OCI-LY7 (cell line): ENCODE measurements around the gene SPTBN4. TPM values are rescaled to one million over a fixed set of nuclear protein-coding genes. Genes with fewer than 3 reads are reported as not detected.
A peak's percentile ranks its signal among the peaks of the same experiment; 100 is the strongest.

Experiments used
- BruUV-seq: library from RNA; stranded (reverse); fragments of 400-500 nt; replicated peaks from 2 replicates; lab custom pipeline; 2021; lab: Mats Ljungman, UMichigan
- CTCF ChIA-PET: fragments of 300-600 bp; sonication (Branson Sonifier 250); formaldehyde crosslinking; loops from one replicate; lab custom pipeline; 2022; ENCODE audit warnings: antibody characterized with exemption; ENCODE audit not compliant: unreplicated experiment; lab: Charles Lee
- POLR2A ChIA-PET: fragments of 300-600 bp; sonication (Branson Sonifier 250); formaldehyde crosslinking; loops from one replicate; lab custom pipeline; 2022; ENCODE audit warnings: antibody characterized with exemption; lab: Charles Lee
- DNase-seq: peaks from one replicate; pipeline ENCODE4 v3.0.0-alpha.2; 2015; ENCODE audit warnings: low spot score
- H2AFZ ChIP-seq: fragments of 200-600 bp; sonication (generic), shearing (Covaris generic); 2 replicates; pipeline ENCODE4 v1.6.1; 2014; ENCODE audit warnings: mild to moderate bottlenecking, antibody characterized with exemption, low read length, moderate library complexity
- H3K27ac ChIP-seq: fragments of 200-600 bp; sonication (generic); 2 replicates; pipeline ENCODE4 v1.5.1; 2014; ENCODE audit warnings: mixed run types, low read depth, mild to moderate bottlenecking, moderate library complexity, low read length, inconsistent platforms; ENCODE audit not compliant: poor library complexity, severe bottlenecking
- H3K36me3 ChIP-seq: fragments of 200-600 bp; sonication (generic); 2 replicates; pipeline ENCODE4 v1.6.1; 2014; ENCODE audit warnings: mild to moderate bottlenecking, antibody characterized with exemption, low read length, moderate library complexity, mixed read lengths; ENCODE audit not compliant: insufficient read depth
- H3K4me1 ChIP-seq: fragments of 200-600 bp; sonication (generic); 2 replicates; pipeline ENCODE4 v1.5.1; 2014; ENCODE audit warnings: mild to moderate bottlenecking, low read length; ENCODE audit not compliant: insufficient read depth, poor library complexity, severe bottlenecking
- H3K4me2 ChIP-seq: fragments of 200-600 bp; sonication (generic); 2 replicates; pipeline ENCODE4 v1.6.1; 2014; ENCODE audit warnings: mild to moderate bottlenecking, low read length
- H3K4me3 ChIP-seq: fragments of 200-600 bp; sonication (generic); 2 replicates; pipeline ENCODE4 v1.5.1; 2014; ENCODE audit warnings: mild to moderate bottlenecking, low read depth, low read length; ENCODE audit not compliant: poor library complexity, severe bottlenecking
- H3K79me2 ChIP-seq: fragments of 200-600 bp; sonication (generic); 2 replicates; pipeline ENCODE4 v1.6.1; 2016; ENCODE audit warnings: low read depth, mild to moderate bottlenecking, low read length, moderate library complexity, mixed read lengths; ENCODE audit not compliant: insufficient read depth
- H3K9me2 ChIP-seq: fragments of 200-600 bp; sonication (generic); 2 replicates; pipeline ENCODE4 v1.6.1; 2016; ENCODE audit warnings: mild to moderate bottlenecking, low read length, mixed read lengths; ENCODE audit not compliant: insufficient read depth
- H3K9me3 ChIP-seq: fragments of 200-600 bp; sonication (generic); 2 replicates; pipeline ENCODE4 v1.6.1; 2014; ENCODE audit warnings: mild to moderate bottlenecking, mixed run types, low read length, mixed read lengths
- H4K20me1 ChIP-seq: fragments of 200-600 bp; sonication (generic); 2 replicates; pipeline ENCODE4 v1.6.1; 2014; ENCODE audit warnings: mild to moderate bottlenecking, antibody characterized with exemption, low read length, moderate library complexity, mixed read lengths; ENCODE audit not compliant: insufficient read depth
- CTCF ChIP-seq: fragments of 200-600 bp; sonication (generic); conservative IDR thresholded peaks from 2 replicates; pipeline ENCODE4 v1.5.1; 2014; ENCODE audit warnings: mild to moderate bottlenecking, antibody characterized with exemption, low read length, moderate library complexity, mixed read lengths
- EZH2phosphoT487 ChIP-seq: fragments of 200-600 bp; sonication (generic); IDR thresholded peaks from 2 replicates; pipeline ENCODE4 v1.6.1; 2018; ENCODE audit warnings: low read depth, borderline replicate concordance, mild to moderate bottlenecking, mixed run types, antibody characterized with exemption, low read length, moderate library complexity, mixed read lengths
- intact Hi-C: fragments of 100-400 bp; cut with micrococcal nuclease; formaldehyde crosslinking; loops from one replicate; pipeline ENCODE4 v1.10.0; 2022; ENCODE audit not compliant: unreplicated experiment
- total RNA-seq, 2 experiments: library from RNA; depleted of rRNA in 1 of 2; stranded (reverse); fragments of >200 nt in 1 of 2; shearing (Covaris generic) in 1 of 2; gene quantifications; 2 replicates each; pipeline ENCODE4 v1.2.3, GENCODE V29; 2014 to 2022

The SPTBN4 gene
- total RNA-seq, 2 experiments from 2014 or later, result 4.1 to 6.3 TPM

- CTCF ChIA-PET, result no interaction called here
These were observed 24.3 kb upstream of the SPTBN4 start for GRCh38 chr19:40442328-40443130.

GRCh38 chr19:40443131-40443999, 23.4 kb upstream of the SPTBN4 start:
- H3K4me2 ChIP-seq, result peak overlapping the region; percentile 91
- peak overlapping the region; percentile 85 for H3K4me3 ChIP-seq
- peak; percentile 100 for DNase-seq
- peak overlapping the region; percentile 88 for H3K27ac ChIP-seq
- H2AFZ ChIP-seq, result peak overlapping the region; percentile 30; the same call in 1 of the 2 replicates
- peaks cover 21% of the 10 kb centered on the region for H3K4me1 ChIP-seq
- TF ChIP-seq CTCF (no peak), EZH2phosphoT487 (no peak)
- intact Hi-C loops, result loop anchor here (1.0 kb wide), 1 partner anchor 18 kb away; the partner anchor contains the start of gene SERTAD1
- BruUV-seq, result no TSS peak
- H3K79me2 ChIP-seq, result peaks cover 28% of the 10 kb centered on the region
- peaks cover 28% of the 10 kb centered on the region for H3K36me3 ChIP-seq
- CTCF ChIA-PET, result interaction anchor here (0.7 kb wide), 1 partner anchor 21 kb away, joined by 3 read pairs; no protein-coding TSS in a partner anchor
- no peaks in the 10 kb centered on the region for H4K20me1 ChIP-seq
- POLR2A ChIA-PET, result interaction anchor here (0.6 to 1.6 kb wide), 13 partner anchors 9 to 157 kb away, joined by 3 to 8 read pairs (median 4); partner anchors contain the start of gene SERTAD1
- H3K9me2 ChIP-seq, result no peaks in the 10 kb centered on the region
- no peaks in the 10 kb centered on the region for H3K9me3 ChIP-seq

More at GRCh38 chr19:40442328-40443130, 24.3 kb upstream of the SPTBN4 start:
- peaks cover 28% of the 10 kb centered on the region for H3K79me2 ChIP-seq
- peak overlapping the region; percentile 16; the same call in 1 of the 2 replicates for H2AFZ ChIP-seq
- no peaks in the 10 kb centered on the region for H3K9me3 ChIP-seq
- no peaks in the 10 kb centered on the region for H4K20me1 ChIP-seq
- peaks cover 21% of the 10 kb centered on the region for H3K4me1 ChIP-seq
- H3K36me3 ChIP-seq, result peaks cover 28% of the 10 kb centered on the region
- peak overlapping the region; percentile 70 for H3K27ac ChIP-seq
- no peaks in the 10 kb centered on the region for H3K9me2 ChIP-seq
- POLR2A ChIA-PET, result interaction anchor here (0.6 to 1.6 kb wide), 9 partner anchors 10 to 95 kb away, joined by 3 to 8 read pairs (median 7); partner anchors contain the start of gene SERTAD1
- H3K4me2 ChIP-seq, result peak overlapping the region; percentile 91
- peak overlapping the region; percentile 85 for H3K4me3 ChIP-seq
- TSS peak; percentile 75 for BruUV-seq
- intact Hi-C loops, result loop anchor here (1.0 kb wide), 1 partner anchor 17 kb away; the partner anchor contains the start of gene SERTAD1
- TF ChIP-seq EZH2phosphoT487, result no peak
- TF ChIP-seq CTCF, result no peak
- DNase-seq, result peak; percentile 68
